Thyroid gland (tissue), 4 donors: Measurements from ENCODE around the gene SIM1.

Experiments used
- CTCF ChIP-seq, 6 experiments: fragments of 200-600 bp in 3 of 6; fragments of 450-650 bp in 3 of 6; sonication (generic) in 3 of 6; IDR thresholded peaks; one replicate each; pipeline ENCODE4 v1.5.1; 2016 to 2019; ENCODE audit warnings: antibody characterized with exemption in 6 of 6, mild to moderate bottlenecking in 2 of 6, inconsistent platforms in 1 of 6, moderate library complexity in 1 of 6
- POLR2A ChIP-seq, 2 donors: fragments of 450-650 bp; IDR thresholded peaks; one replicate each; pipeline ENCODE4 v1.6.1; 2017; ENCODE audit warnings: antibody characterized with exemption in 2 of 2, mild to moderate bottlenecking in 2 of 2, moderate library complexity in 1 of 2

GRCh38 chr6:100388868-100389519 is 75.7 kb downstream of the SIM1 start:
- TF ChIP-seq CTCF (IDR thresholded peaks at IDR 0.05): no peak
- TF ChIP-seq POLR2A (IDR thresholded peaks at IDR 0.05): no peak
